GM18868 (cell line): Measurements from ENCODE around the gene DOCK7.
A peak's percentile ranks its signal among the peaks of the same experiment; 100 is the strongest.

ENCODE experiments used
- ATAC-seq: cut with Tn5 transposase; IDR thresholded peaks from one replicate; pipeline ENCODE4 v1.9.1; 2021; ENCODE audit warnings: mild to moderate bottlenecking, moderate library complexity; ENCODE audit not compliant: unreplicated experiment

The DOCK7 gene

GRCh38 chr1:62423580-62424242, 264.5 kb downstream of the DOCK7 start:
- no peak for ATAC-seq

GRCh38 chr1:62420214-62420613, 268.0 kb downstream of the DOCK7 start:
- ATAC-seq, result no peak

DNA sequence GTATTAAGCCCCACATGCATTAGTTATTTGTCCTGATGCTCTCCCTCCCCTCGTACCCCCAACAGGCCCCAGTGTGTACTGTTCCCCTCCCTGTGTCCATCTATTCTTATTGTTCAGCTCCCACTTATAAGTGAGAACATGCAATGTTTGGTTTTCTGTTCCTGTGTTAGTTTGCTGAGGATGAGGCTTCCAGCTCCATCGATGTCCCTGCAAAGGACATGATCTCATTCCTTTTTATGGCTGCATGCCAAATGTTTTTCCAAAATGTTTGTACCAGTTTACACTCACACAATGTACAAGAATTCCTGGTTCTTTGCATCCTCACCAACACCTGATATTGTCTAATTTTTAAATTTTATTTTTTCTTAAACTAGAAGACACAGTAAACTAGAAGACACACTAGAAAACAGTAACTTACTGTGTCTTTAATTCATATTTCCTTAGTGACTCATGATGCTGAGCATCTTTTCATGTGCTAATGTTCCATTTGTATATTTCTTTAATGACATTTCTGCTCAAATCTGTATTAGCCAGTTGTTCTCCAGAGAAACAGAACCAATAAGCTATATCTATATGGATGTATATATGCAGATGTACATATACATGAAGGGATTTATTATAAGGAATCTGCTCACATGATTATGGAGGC, 270.7 kb downstream of the DOCK7 start:
- no peak for ATAC-seq

DNA sequence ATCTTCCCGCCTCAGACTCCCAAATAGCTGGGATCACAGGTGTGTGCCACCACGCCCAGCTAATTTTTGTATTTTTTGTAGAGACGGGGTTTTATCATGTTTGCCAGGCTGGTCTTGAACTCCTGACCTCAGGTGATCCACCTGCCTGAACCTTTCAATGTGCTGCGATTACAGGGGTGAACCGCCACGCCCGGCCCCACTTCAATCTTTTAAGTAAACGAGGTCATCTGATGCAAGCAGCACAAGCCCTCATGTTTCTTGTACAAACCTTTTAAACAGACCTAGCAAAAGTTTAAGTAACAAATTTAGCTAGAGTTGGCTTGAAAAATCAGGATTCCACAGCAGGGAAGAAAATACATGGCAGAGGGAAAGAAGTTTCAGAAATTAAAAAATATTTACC, 272.5 kb downstream of the DOCK7 start:
- ATAC-seq, result no peak

DNA sequence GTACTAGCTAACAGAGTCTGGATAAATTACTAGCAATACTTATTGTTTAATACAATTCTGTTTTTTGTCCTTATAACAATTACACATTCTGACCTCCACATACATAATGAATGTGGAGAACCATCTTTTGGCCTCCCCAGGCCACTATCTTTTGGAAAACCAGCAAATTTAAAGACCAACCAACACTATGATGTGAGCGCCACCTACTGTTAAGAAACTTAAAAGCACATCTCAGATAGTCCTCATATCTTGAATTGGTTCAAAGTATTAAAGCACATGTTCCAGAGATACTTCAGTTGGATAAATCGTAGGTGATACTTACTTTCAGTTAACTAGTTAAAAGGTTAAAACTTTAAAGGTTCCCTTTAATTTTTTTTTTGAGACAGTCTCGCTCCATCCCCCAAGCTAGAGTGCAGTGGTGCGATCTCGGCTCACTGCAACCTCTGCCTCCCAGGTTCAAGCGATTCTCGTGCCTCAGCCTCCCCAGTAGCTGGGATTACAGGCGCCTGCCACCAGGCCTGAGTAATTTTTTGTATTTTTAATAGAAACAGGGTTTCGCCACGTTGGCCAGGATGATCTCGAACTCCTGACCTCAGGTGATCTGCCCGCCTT, 280.7 kb downstream of the DOCK7 start:
- peak; percentile 58 for ATAC-seq

DNA sequence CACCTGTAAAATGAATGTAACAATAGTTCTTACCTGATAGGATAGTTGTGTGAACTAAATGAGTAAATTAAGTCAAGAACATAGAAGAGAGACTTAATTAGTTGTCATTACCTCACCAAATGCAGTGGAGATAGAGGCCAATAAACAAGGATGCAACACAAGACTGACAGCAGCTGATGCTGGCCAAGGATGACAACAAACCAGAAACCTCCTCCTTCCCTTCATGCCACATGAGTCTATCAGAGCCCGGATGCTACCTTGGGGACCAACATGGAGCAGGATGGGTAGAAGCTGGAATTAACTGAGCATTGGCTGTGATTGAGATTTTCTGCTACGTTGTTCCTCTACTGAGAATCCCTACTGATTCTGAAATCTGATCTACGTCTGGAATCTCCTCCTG, 281.6 kb downstream of the DOCK7 start:
- ATAC-seq, result no peak

DNA sequence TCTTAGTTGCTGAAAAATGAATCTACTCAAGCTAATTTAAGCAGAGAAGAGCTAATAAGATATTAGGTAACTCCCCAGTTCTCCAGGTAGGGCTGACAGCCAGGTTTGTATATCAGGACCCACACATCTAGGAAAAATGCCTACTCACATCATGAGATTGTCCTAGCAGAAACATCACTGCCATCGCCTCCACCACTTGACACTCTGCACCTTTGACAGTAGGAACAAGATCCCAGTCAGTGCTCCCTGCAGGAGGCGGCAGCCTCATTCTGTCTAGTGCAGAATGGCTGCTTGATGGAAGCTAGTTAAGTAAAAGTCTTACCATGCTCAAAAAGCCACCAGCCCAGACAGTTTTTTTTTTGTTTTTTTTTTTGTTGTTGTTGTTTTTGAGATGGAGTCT, 282.9 kb downstream of the DOCK7 start:
- no peak for ATAC-seq
